GM19351 (cell line): ENCODE measurements around the gene ARMC3.
A peak's percentile ranks its signal among the peaks of the same experiment; 100 is the strongest.
"Not testable (repeated sequence)": the region's sequence is repeated elsewhere in the genome, so short reads cannot be mapped to it uniquely, and the experiment has no call there.

Source experiments
- ATAC-seq: cut with Tn5 transposase; IDR thresholded peaks from one replicate; pipeline ENCODE4 v1.9.1; 2021; ENCODE audit warnings: mild to moderate bottlenecking, moderate library complexity; ENCODE audit not compliant: unreplicated experiment

Gene ARMC3

DNA sequence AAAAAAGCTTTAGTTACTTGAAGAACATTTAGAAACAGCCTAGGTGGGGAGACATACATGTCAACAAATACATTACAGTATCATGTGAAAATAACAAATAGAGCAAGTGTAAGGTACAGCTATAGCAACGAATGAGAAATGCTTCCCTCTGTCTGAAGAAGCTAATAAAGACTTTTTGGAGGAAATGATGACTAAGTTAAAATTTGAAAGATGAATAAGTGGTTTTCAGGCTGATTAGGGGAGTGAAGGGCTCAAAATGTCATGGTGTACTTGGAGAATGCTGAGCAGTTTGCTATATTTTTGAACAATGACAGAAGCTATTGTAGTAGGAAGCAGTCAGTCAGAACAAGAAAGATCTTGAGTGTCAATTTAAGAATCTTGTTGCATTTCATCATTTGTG is 2.8 kb upstream of the ARMC3 start:
- no peak for ATAC-seq

DNA sequence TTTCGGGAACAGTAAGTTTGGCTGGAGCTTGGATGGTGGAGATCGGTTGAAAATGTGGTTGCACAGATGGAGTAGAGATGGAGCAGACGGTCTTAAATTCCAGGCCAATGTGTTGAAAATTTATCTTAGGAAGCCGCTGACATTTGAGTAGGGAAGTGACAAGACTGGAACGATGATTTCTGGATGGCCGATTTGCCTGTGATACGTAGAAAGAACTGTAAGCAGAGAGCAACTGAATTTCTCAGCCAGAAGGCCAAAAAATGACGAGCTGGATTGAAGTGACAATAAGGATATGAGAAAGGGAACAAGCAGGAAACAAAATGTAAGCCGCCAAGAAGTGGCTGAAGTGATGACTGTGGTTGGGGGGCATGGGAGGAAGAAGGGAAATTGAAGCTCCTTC is 687 bp upstream of the ARMC3 start:
- ATAC-seq = no peak

DNA sequence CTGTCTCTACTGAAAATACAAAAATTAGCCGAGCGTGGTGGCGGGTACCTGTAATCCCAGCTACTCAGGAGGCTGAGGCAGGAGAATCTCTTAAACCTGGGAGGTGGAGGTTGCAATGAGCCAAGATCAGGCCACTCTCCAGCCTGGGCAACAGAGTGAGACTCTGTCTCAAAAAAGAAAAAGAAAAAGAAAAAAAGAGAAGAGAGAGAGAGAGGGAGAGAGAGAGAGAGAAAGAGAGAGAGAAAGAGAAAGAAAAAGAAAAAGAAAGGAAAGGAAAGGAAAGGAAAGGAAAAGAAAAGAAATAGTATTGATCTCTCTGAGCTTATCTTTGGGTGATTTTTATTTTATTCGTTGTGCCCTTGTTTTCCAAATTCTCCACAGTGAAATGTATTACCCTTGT is 1.2 kb downstream of the ARMC3 start:
- ATAC-seq = not testable (repeated sequence)

DNA sequence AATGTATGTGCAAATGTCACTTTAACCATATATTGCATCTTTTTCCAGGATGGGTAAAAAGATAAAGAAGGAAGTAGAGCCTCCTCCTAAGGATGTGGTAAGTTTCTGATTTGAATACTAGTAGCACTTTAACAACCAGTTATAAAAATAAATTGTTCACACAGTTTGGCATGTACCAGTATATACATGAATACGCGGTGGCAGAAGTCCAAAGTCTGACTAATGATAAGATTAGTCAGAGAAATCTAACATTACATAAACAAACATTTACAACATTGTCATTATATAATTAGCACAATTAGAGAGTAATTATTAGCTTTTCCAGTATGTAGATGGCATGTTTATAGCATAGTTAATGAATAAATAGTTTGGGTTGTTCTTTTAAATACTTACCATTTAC is 4.1 kb downstream of the ARMC3 start:
- ATAC-seq = peak; percentile 37

- ATAC-seq = no peak
Measured at GRCh38 chr10:22932626-22933370, 4.9 kb downstream of the ARMC3 start.

GRCh38 chr10:22934726-22935125 is 6.9 kb downstream of the ARMC3 start:
- ATAC-seq = no peak

DNA sequence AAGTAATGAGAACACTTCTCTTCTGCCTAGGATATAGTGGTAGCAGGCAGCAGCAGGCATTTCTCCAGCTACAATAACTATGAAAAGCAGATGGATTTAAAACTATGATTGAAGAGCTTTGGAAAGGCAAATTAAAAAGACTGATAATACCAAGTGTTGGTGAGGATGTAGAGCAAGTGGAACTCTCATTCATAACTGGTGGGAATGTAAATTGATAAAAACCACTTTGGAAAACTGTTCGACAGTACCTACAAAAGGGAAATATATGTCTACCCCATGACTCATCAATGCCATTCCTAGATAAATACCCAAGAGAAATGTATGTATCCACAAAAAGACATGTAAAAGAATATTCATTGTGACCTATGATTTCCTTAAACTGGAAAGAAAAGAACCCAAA is 14.6 kb downstream of the ARMC3 start:
- ATAC-seq = no peak

DNA sequence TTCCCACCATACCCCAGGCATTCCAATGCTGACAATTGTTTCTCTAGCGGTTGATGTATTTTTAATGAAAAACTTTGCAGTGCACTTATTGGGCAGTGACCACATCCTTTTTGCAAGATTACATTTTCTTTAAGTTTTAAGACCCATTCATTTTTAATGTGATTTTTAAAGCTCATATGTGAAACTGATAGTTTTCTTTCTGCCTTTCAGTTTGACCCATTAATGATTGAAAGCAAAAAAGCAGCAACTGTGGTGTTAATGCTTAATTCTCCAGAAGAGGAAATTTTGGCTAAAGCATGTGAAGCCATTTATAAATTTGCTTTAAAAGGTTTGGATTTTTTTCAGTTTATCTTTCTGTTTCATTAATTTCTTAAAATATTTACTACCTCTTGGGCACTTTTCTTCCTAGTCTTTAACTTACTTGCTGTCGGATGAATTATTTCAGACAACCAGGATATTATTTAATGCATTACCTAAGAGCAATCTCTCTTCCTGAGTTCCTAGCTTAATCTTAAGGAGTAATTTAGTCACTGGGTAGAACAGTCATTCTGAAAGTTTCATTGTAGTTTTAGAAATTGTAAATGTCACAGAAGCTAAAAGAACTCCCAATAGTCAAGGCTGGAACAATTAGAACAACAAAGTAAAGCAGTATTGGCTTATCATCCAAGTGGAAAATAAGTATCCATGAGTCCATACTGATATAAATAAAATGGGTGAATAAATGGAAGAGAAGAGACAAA is 18.3 kb downstream of the ARMC3 start:
- ATAC-seq = peak; percentile 67

DNA sequence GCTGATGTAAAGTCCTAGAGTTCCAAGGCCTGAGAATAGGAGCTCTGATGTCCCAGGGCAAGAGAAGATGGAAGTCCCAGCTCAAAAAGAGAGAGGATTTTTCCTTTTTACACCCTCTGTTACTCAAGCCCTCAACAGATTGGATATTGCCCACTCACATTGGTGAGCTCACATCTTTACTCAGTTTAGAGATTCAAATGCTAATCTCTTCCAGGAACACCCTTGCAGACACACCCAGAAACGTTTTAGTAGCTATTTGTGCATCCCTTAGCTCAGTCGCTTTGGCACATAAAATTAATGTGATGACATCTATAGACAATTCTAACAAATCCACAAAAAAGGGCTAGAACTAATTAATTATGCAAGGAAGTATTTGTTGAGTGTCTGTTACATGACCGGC is 27.1 kb downstream of the ARMC3 start:
- no peak for ATAC-seq

- no peak for ATAC-seq
Measured at GRCh38 chr10:22958338-22958737, 30.5 kb downstream of the ARMC3 start.

DNA sequence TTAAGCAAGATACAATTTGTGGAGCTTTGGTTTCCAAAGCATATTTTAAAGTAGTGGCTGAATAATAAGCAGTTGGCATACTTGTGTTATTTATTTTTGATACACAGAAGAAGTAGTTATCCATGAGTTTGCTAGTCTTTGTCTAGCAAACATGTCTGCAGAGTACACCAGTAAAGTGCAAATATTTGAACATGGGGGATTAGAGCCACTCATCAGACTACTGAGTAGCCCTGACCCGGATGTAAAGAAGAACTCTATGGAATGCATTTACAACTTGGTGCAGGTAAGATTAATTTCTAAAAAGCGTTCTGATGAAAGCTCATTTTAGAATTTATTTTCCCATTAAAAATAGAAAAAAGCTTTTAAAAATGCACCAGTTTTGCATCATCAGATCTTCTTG is 31.4 kb downstream of the ARMC3 start:
- ATAC-seq = no peak

DNA sequence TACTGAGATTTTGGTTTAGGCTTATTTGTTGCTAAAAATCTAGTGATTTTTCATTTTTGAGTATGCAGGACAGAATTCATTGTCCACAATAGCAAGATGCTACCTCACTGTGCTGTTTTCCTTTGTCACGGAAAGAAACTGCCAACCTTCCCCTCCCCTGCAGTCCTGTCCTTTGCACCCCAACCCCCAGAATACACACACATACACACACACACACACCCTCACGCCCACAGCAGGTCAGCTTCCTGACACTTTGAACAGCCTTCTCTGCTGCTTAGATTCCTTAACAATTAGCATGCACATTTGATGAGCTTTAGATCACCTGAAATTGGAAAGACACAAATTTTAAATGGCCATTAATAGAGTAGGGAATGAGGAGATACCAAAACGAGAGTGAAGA is 32.1 kb downstream of the ARMC3 start:
- ATAC-seq = no peak

DNA sequence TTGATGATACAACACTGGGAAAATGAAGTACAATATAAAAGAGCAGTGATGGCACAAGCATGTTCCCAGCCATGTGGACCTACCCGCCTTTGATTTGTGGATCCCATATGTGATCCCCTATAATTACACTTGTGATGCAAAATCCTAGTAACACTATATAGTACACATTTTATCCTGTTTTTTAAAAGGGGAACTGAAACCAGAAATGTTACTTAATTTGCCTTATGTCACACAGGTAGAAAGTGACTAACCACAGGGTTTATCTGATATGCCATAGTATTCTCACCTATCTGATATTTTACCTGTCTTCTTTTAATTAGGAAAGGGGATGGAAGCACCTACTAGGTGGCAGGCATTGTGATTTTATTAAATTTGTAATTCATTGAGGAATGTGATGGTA is 35.0 kb downstream of the ARMC3 start:
- no peak for ATAC-seq

- ATAC-seq = no peak
Measured at GRCh38 chr10:22969704-22970103, 41.9 kb downstream of the ARMC3 start.

- no peak for ATAC-seq
Measured at GRCh38 chr10:22976534-22976933, 48.7 kb downstream of the ARMC3 start.

- no peak for ATAC-seq
Measured at GRCh38 chr10:22977751-22978150, 49.9 kb downstream of the ARMC3 start.

DNA sequence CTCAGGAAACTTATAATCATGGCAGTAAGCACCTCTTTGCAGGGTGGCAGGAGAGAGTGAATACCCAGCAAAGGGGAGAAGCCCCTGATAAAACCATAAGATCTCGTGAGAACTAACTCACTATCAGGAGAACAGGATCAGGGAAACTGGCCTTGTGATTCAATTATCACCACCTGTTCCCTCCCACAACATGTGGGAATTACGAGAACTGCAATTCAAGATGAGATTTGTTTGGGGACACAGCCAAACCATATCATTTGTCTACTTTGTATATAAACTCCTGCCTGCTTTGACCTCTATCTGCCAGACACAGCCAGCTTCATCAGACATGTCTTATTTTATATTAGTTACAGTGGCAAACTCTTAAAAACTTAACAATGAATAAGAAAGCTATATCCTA is 50.4 kb downstream of the ARMC3 start:
- no peak for ATAC-seq

- ATAC-seq = no peak
Measured at GRCh38 chr10:22978918-22979317, 51.1 kb downstream of the ARMC3 start.

GRCh38 chr10:22980822-22981221 is 53.0 kb downstream of the ARMC3 start:
- no peak for ATAC-seq

- no peak for ATAC-seq
Measured at GRCh38 chr10:22984066-22984465, 56.2 kb downstream of the ARMC3 start.

DNA sequence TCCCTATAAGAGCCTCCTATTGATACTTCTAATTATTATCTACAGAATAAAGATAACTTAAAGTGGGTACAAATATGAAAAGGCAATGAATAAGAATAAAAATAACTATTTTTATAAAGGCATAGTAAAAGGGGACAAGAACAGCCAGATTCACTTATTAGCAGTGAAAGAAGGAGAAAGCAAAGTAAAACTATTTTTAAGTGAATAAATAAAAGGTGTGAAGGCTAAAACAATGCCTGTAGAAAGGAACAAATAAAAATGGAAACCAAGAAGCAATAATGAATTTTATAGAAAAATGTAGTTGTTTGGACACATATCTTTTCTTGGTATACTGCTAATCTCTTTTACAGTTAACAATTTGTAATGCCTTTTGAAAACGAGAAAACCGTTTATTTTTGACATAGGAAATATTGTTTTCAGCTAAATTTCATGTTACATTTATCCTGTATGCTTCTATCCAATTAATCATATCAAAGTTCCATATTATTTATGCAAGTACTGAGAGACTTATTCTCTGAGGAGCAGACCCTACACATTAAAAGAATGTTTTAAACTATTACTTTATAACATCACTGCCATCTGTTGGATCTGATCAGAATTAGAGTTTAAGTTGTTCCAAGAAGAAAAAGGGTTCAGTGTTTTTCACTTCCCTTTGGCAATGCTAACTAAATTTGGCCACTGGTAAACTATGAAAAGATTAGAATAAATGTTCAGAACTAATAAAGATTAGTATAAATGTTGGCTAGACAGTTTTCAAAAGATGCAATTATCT is 59.1 kb downstream of the ARMC3 start:
- peak; percentile 52 for ATAC-seq
